HUES6 (cell line): ENCODE measurements around the gene ERN1.

ENCODE experiments used
- H3K27ac ChIP-seq: 2 replicates; pipeline ENCODE4 v1.7.0; 2013; ENCODE audit warnings: low read depth, mild to moderate bottlenecking, low read length, inconsistent platforms
- H3K27me3 ChIP-seq: 2 replicates; pipeline ENCODE4 v1.6.1; 2013; ENCODE audit warnings: low read length; ENCODE audit not compliant: control insufficient read depth, insufficient read depth
- H3K36me3 ChIP-seq: 2 replicates; pipeline ENCODE4 v1.6.1; 2013; ENCODE audit warnings: low read length; ENCODE audit not compliant: control insufficient read depth, insufficient read depth
- H3K4me1 ChIP-seq: 2 replicates; pipeline ENCODE4 v1.6.1; 2013; ENCODE audit warnings: low read length; ENCODE audit not compliant: control insufficient read depth, insufficient read depth
- H3K4me3 ChIP-seq: 2 replicates; pipeline ENCODE4 v1.5.1; 2013; ENCODE audit warnings: low read depth, low read length
- H3K9ac ChIP-seq: one replicate; pipeline ENCODE4 v1.6.1; 2013; ENCODE audit warnings: mild to moderate bottlenecking, low read length
- H3K9me3 ChIP-seq: 2 replicates; pipeline ENCODE4 v1.6.1; 2013; ENCODE audit warnings: low read depth, low read length; ENCODE audit not compliant: control insufficient read depth, insufficient read depth

Gene ERN1

GRCh38 chr17:64083093-64083492 lies 46.9 kb downstream of the ERN1 start:
- H3K4me3 ChIP-seq, result no peak overlapping the region
- H3K4me1 ChIP-seq, result peaks cover 18% of the 10 kb centered on the region
- H3K27me3 ChIP-seq, result no peaks in the 10 kb centered on the region
- H3K9me3 ChIP-seq, result no peaks in the 10 kb centered on the region
- no peak overlapping the region for H3K9ac ChIP-seq
- no peak overlapping the region for H3K27ac ChIP-seq
- H3K36me3 ChIP-seq, result no peaks in the 10 kb centered on the region

- no peak overlapping the region for H3K27ac ChIP-seq
- H3K9ac ChIP-seq, result peak overlapping the region; percentile 8
- H3K9me3 ChIP-seq, result no peaks in the 10 kb centered on the region
- H3K36me3 ChIP-seq, result no peaks in the 10 kb centered on the region
- no peak overlapping the region for H3K4me3 ChIP-seq
- H3K27me3 ChIP-seq, result no peaks in the 10 kb centered on the region
- peaks cover 18% of the 10 kb centered on the region for H3K4me1 ChIP-seq
Measured at GRCh38 chr17:64081802-64082799, 47.8 kb downstream of the ERN1 start.

GRCh38 chr17:64080174-64080618 lies 49.7 kb downstream of the ERN1 start:
- Histone ChIP-seq H3K4me3 (no peak overlapping the region), H3K27ac (no peak overlapping the region), H3K4me1 (peaks cover 10% of the 10 kb centered on the region), H3K36me3 (no peaks in the 10 kb centered on the region), H3K9me3 (no peaks in the 10 kb centered on the region), H3K9ac (no peak overlapping the region), H3K27me3 (no peaks in the 10 kb centered on the region)

GRCh38 chr17:64077379-64077778 lies 52.6 kb downstream of the ERN1 start:
- Histone ChIP-seq H3K4me1 (peaks cover 2% of the 10 kb centered on the region; the same call in 1 of the 2 replicates), H3K27me3 (no peaks in the 10 kb centered on the region), H3K4me3 (no peak overlapping the region), H3K9ac (no peak overlapping the region), H3K9me3 (no peaks in the 10 kb centered on the region), H3K27ac (no peak overlapping the region), H3K36me3 (no peaks in the 10 kb centered on the region)

- Histone ChIP-seq H3K27ac (no peak overlapping the region), H3K36me3 (peaks cover 7% of the 10 kb centered on the region), H3K4me3 (no peak overlapping the region), H3K27me3 (no peaks in the 10 kb centered on the region), H3K4me1 (no peaks in the 10 kb centered on the region), H3K9ac (no peak overlapping the region), H3K9me3 (no peaks in the 10 kb centered on the region)
Measured at GRCh38 chr17:64075913-64076312, 54.0 kb downstream of the ERN1 start.

- no peak overlapping the region for H3K4me3 ChIP-seq
- H3K36me3 ChIP-seq, result peaks cover 15% of the 10 kb centered on the region
- H3K27ac ChIP-seq, result no peak overlapping the region
- no peaks in the 10 kb centered on the region for H3K27me3 ChIP-seq
- H3K9ac ChIP-seq, result no peak overlapping the region
- no peaks in the 10 kb centered on the region for H3K4me1 ChIP-seq
- peaks cover 5% of the 10 kb centered on the region for H3K9me3 ChIP-seq
Measured at GRCh38 chr17:64074704-64075426, 55.1 kb downstream of the ERN1 start.

DNA sequence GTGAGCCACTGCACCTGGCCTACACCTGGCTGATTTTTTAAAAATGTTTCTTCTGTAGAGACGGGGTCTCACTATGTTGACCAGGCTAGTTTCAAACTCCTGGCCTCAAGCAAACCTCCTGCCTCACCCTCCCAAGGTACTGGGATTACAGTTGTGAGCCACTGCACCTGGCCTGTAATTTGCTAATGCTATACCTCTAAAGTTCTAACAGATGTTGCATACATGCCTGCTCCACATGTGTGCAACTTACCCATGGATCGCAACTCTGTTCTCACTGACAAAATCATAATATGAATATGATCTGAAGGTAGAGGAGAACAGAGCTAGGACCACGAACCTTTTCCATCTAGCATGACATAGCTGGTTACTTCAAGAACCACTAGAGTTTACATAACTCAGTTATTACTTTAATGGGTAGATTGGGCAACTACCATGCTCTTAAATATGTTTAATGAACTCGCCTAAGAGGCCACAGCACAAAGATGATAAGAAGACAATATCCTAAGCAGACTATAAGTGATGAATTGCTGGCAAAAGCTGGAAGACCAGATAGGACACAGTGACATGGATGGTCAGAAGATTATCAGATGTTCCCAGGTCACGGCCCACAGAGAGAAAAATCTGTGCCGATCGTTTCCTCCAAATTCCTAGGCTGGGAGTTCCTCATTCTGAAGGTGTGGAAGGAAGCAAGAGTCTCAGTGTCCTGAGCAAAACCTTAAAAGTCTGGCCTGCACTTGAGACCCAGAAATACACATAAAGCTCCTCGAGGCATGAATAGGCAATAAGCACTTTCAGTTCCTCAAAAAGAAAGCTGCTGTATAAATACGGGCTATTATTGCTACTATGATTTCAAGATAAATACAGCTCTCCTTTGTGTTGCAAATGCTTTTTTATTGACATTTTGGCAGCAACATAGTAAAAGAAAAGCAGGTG lies 55.9 kb downstream of the ERN1 start:
- no peak overlapping the region for H3K4me3 ChIP-seq
- H3K4me1 ChIP-seq, result no peaks in the 10 kb centered on the region
- no peak overlapping the region for H3K27ac ChIP-seq

GRCh38 chr17:64071111-64071510 lies 58.8 kb downstream of the ERN1 start:
- Histone ChIP-seq H3K36me3 (peaks cover 25% of the 10 kb centered on the region), H3K9ac (no peak overlapping the region), H3K27me3 (no peaks in the 10 kb centered on the region), H3K4me3 (no peak overlapping the region), H3K9me3 (peaks cover 17% of the 10 kb centered on the region), H3K4me1 (no peaks in the 10 kb centered on the region), H3K27ac (no peak overlapping the region)

More for the DNA sequence above, 55.9 kb downstream of the ERN1 start:
- Histone ChIP-seq H3K27me3 (no peaks in the 10 kb centered on the region), H3K9ac (no peak overlapping the region), H3K9me3 (peaks cover 11% of the 10 kb centered on the region), H3K36me3 (peaks cover 20% of the 10 kb centered on the region)

GRCh38 chr17:64070213-64070612 lies 59.7 kb downstream of the ERN1 start:
- H3K27ac ChIP-seq, result no peak overlapping the region
- no peak overlapping the region for H3K4me3 ChIP-seq
- H3K9ac ChIP-seq, result no peak overlapping the region
- no peaks in the 10 kb centered on the region for H3K27me3 ChIP-seq
- no peaks in the 10 kb centered on the region for H3K4me1 ChIP-seq
- H3K36me3 ChIP-seq, result peaks cover 25% of the 10 kb centered on the region
- H3K9me3 ChIP-seq, result peaks cover 17% of the 10 kb centered on the region

- H3K36me3 ChIP-seq, result peaks cover 25% of the 10 kb centered on the region
- H3K27ac ChIP-seq, result no peak overlapping the region
- peaks cover under 1% of the 10 kb centered on the region for H3K4me1 ChIP-seq
Measured at GRCh38 chr17:64069143-64069542, 60.8 kb downstream of the ERN1 start.

More at GRCh38 chr17:64069143-64069542, 60.8 kb downstream of the ERN1 start:
- Histone ChIP-seq H3K4me3 (no peak overlapping the region), H3K9ac (no peak overlapping the region), H3K9me3 (peaks cover 17% of the 10 kb centered on the region), H3K27me3 (no peaks in the 10 kb centered on the region)
